ENCODE data around the gene FAM13C. TPM values are rescaled to one million over a fixed set of nuclear protein-coding genes. Genes with fewer than 3 reads are reported as not detected.

Gene FAM13C
- total RNA-seq, 1 donor from 2014 or later, result 12.8 TPM

- H3K27ac ChIP-seq, result peak overlapping the region; percentile 5
- peaks cover 23% of the 10 kb centered on the region for H3K4me1 ChIP-seq
- no peaks in the 10 kb centered on the region for H3K36me3 ChIP-seq
- no peaks in the 10 kb centered on the region for H3K9me3 ChIP-seq
- no peak for TF ChIP-seq CTCF (IDR thresholded peaks at IDR 0.05)
- no peak for TF ChIP-seq POLR2A (IDR thresholded peaks at IDR 0.05)
- no peak for TF ChIP-seq POLR2AphosphoS5 (IDR thresholded peaks at IDR 0.05; ENCODE audit: insufficient read depth in 1 of 2, low read depth in 1 of 2)
- no peak for DNase-seq (ENCODE audit: extremely low spot score in 2 of 2)
- intact Hi-C loops (cut with DNase I), result no loop called here
- H3K4me3 ChIP-seq, result no peak overlapping the region
- H3K27me3 ChIP-seq, result no peaks in the 10 kb centered on the region
These were observed 51.9 kb downstream of the FAM13C start for GRCh38 chr10:59310324-59310914.

- H3K4me3 ChIP-seq, result no peak overlapping the region
- no peaks in the 10 kb centered on the region for H3K4me1 ChIP-seq
- H3K36me3 ChIP-seq, result no peaks in the 10 kb centered on the region
- H3K9me3 ChIP-seq, result no peaks in the 10 kb centered on the region
- no peak for TF ChIP-seq CTCF (IDR thresholded peaks at IDR 0.05)
- TF ChIP-seq POLR2A (IDR thresholded peaks at IDR 0.05), result no peak
- no peak for TF ChIP-seq POLR2AphosphoS5 (IDR thresholded peaks at IDR 0.05; ENCODE audit: insufficient read depth in 1 of 2, low read depth in 1 of 2)
- no peak overlapping the region for H3K27ac ChIP-seq
- H3K27me3 ChIP-seq, result no peaks in the 10 kb centered on the region
- intact Hi-C loops (cut with DNase I), result no loop called here
- no peak for DNase-seq (ENCODE audit: extremely low spot score in 2 of 2)
These were observed 57.7 kb downstream of the FAM13C start for GRCh38 chr10:59304521-59305097.

GRCh38 chr10:59303018-59303417 is 59.3 kb downstream of the FAM13C start:
- no peaks in the 10 kb centered on the region for H3K36me3 ChIP-seq
- no peaks in the 10 kb centered on the region for H3K9me3 ChIP-seq
- TF ChIP-seq CTCF (IDR thresholded peaks at IDR 0.05), result no peak
- no peak for TF ChIP-seq POLR2AphosphoS5 (IDR thresholded peaks at IDR 0.05; ENCODE audit: insufficient read depth in 1 of 2, low read depth in 1 of 2)
- no peak for TF ChIP-seq POLR2A (IDR thresholded peaks at IDR 0.05)
- H3K4me3 ChIP-seq, result no peak overlapping the region
- no peak for DNase-seq (ENCODE audit: extremely low spot score in 2 of 2)
- no peaks in the 10 kb centered on the region for H3K27me3 ChIP-seq
- no peak overlapping the region for H3K27ac ChIP-seq
- no peaks in the 10 kb centered on the region for H3K4me1 ChIP-seq
- intact Hi-C loops (cut with DNase I), result no loop called here

- Histone ChIP-seq H3K27me3 (no peaks in the 10 kb centered on the region), H3K9me3 (no peaks in the 10 kb centered on the region), H3K4me1 (no peaks in the 10 kb centered on the region), H3K27ac (no peak overlapping the region), H3K4me3 (no peak overlapping the region), H3K36me3 (no peaks in the 10 kb centered on the region)
- intact Hi-C loops (cut with DNase I), result no loop called here
- no peak for DNase-seq (ENCODE audit: extremely low spot score in 2 of 2)
- TF ChIP-seq POLR2A (IDR thresholded peaks at IDR 0.05), result no peak
- TF ChIP-seq CTCF (IDR thresholded peaks at IDR 0.05), result no peak
- no peak for TF ChIP-seq POLR2AphosphoS5 (IDR thresholded peaks at IDR 0.05; ENCODE audit: insufficient read depth in 1 of 2, low read depth in 1 of 2)
These were observed 60.0 kb downstream of the FAM13C start for GRCh38 chr10:59302381-59302780.

- no peak for DNase-seq (ENCODE audit: extremely low spot score in 2 of 2)
- intact Hi-C loops (cut with DNase I), result no loop called here
- H3K4me3 ChIP-seq, result no peak overlapping the region
- no peaks in the 10 kb centered on the region for H3K27me3 ChIP-seq
- no peaks in the 10 kb centered on the region for H3K36me3 ChIP-seq
- no peaks in the 10 kb centered on the region for H3K4me1 ChIP-seq
- H3K27ac ChIP-seq, result no peak overlapping the region
- no peak for TF ChIP-seq CTCF (IDR thresholded peaks at IDR 0.05)
- TF ChIP-seq POLR2AphosphoS5 (IDR thresholded peaks at IDR 0.05; ENCODE audit: insufficient read depth in 1 of 2, low read depth in 1 of 2), result no peak
- TF ChIP-seq POLR2A (IDR thresholded peaks at IDR 0.05), result no peak
- no peaks in the 10 kb centered on the region for H3K9me3 ChIP-seq
These were observed 61.1 kb downstream of the FAM13C start for GRCh38 chr10:59301067-59301754.

Measured in vagina (tissue), 2 donors.